HEK293 (cell line): ENCODE measurements around the gene RCOR1.

Experiments used
- CTCF ChIA-PET: fragments of 350-600 bp; formaldehyde crosslinking; extraction: SDS; loops from one replicate; lab custom pipeline; 2021; ENCODE audit warnings: antibody characterized with exemption; lab: Yijun Ruan, JAX
- POLR2A ChIA-PET: fragments of 300-600 bp; formaldehyde crosslinking; extraction: SDS; loops from one replicate; lab custom pipeline; 2020; ENCODE audit warnings: antibody characterized with exemption, inconsistent platforms; lab: Yijun Ruan, JAX
- H3K27ac ChIP-seq: fragments of 200-500 bp; sonication (Bioruptor generic); 2 replicates; pipeline ENCODE4 v1.5.1; 2014; ENCODE audit warnings: low read depth, low read length, control low read depth, inconsistent platforms; ENCODE audit errors: extremely low read depth
- H3K36me3 ChIP-seq, 2 experiments: fragments of 200-500 bp in 1 of 2; sonication (Bioruptor generic) in 1 of 2; 1 replicate in 1 of 2; 2 replicates in 1 of 2; pipeline ENCODE4 v1.5.1; 2014 to 2017; ENCODE audit warnings: inconsistent platforms in 2 of 2, low read length in 2 of 2; ENCODE audit not compliant: control insufficient read depth in 2 of 2, insufficient read depth in 1 of 2
- H3K4me1 ChIP-seq: fragments of 200-500 bp; sonication (Bioruptor generic); 2 replicates; pipeline ENCODE4 v1.5.1; 2014; ENCODE audit warnings: mild to moderate bottlenecking, low read length, inconsistent platforms; ENCODE audit not compliant: control insufficient read depth, insufficient read depth
- H3K4me3 ChIP-seq: 2 replicates; pipeline ENCODE4 v1.5.1; 2011; ENCODE audit warnings: low read depth, mild to moderate bottlenecking, control low read depth, low read length, moderate library complexity
- H3K9me3 ChIP-seq: fragments of 200-500 bp; sonication (Bioruptor generic); 2 replicates; pipeline ENCODE4 v1.5.1; 2014; ENCODE audit warnings: low read depth, low read length, inconsistent platforms; ENCODE audit not compliant: control insufficient read depth, insufficient read depth
- EGR2 ChIP-seq: fragments of 450-650 bp; formaldehyde crosslinking; IDR thresholded peaks from 2 replicates; pipeline ENCODE4 v1.5.1; 2016; ENCODE audit warnings: low read depth, missing biosample characterization, missing genetic modification characterization
- ELK4 ChIP-seq: IDR thresholded peaks from 2 replicates; pipeline ENCODE4 v1.6.1; 2011; ENCODE audit warnings: mild to moderate bottlenecking, low read depth, low read length, borderline replicate concordance
- KLF17 ChIP-seq: fragments of 450-650 bp; formaldehyde crosslinking; IDR thresholded peaks from 2 replicates; pipeline ENCODE4 v1.5.1; 2016; ENCODE audit warnings: missing biosample characterization, missing genetic modification characterization
- MYNN ChIP-seq: fragments of 450-650 bp; formaldehyde crosslinking; IDR thresholded peaks from 2 replicates; pipeline ENCODE4 v1.5.1; 2016; ENCODE audit warnings: missing biosample characterization, missing genetic modification characterization, borderline replicate concordance
- ZBTB6 ChIP-seq: fragments of 450-650 bp; formaldehyde crosslinking; IDR thresholded peaks from 2 replicates; pipeline ENCODE4 v1.5.1; 2017; ENCODE audit warnings: missing biosample characterization, missing genetic modification characterization
- ZNF10 ChIP-seq: fragments of 450-650 bp; formaldehyde crosslinking; IDR thresholded peaks from 2 replicates; pipeline ENCODE4 v1.5.1; 2017; ENCODE audit warnings: missing biosample characterization, missing genetic modification characterization
- ZNF132 ChIP-seq: fragments of 450-650 bp; formaldehyde crosslinking; IDR thresholded peaks from 2 replicates; pipeline ENCODE4 v1.5.1; 2017; ENCODE audit warnings: missing biosample characterization, missing genetic modification characterization, borderline replicate concordance
- ZNF133 ChIP-seq: fragments of 450-650 bp; formaldehyde crosslinking; IDR thresholded peaks from 2 replicates; pipeline ENCODE4 v1.5.1; 2016; ENCODE audit warnings: missing biosample characterization, missing genetic modification characterization
- ZNF211 ChIP-seq: fragments of 450-650 bp; formaldehyde crosslinking; IDR thresholded peaks from 2 replicates; pipeline ENCODE4 v1.5.1; 2016; ENCODE audit warnings: low read depth, missing biosample characterization, missing genetic modification characterization
- ZNF23 ChIP-seq: fragments of 450-650 bp; formaldehyde crosslinking; IDR thresholded peaks from 2 replicates; pipeline ENCODE4 v1.5.1; 2016; ENCODE audit warnings: missing biosample characterization, missing genetic modification characterization, borderline replicate concordance
- ZNF274 ChIP-seq, 2 experiments: fragments of 200-500 bp in 1 of 2; fragments of 450-650 bp in 1 of 2; sonication (Bioruptor generic) in 1 of 2; formaldehyde crosslinking in 1 of 2; IDR thresholded peaks; 2 replicates each; pipeline versions ENCODE4 v1.5.1 to v1.6.1; 2014 to 2016; ENCODE audit warnings: borderline replicate concordance in 1 of 2, inconsistent platforms in 1 of 2, low read length in 1 of 2, missing biosample characterization in 1 of 2, missing genetic modification characterization in 1 of 2
- ZNF530 ChIP-seq: fragments of 450-650 bp; formaldehyde crosslinking; IDR thresholded peaks from 2 replicates; pipeline ENCODE4 v1.5.1; 2016; ENCODE audit warnings: low read depth, missing biosample characterization, missing genetic modification characterization
- ZNF560 ChIP-seq: fragments of 450-650 bp; formaldehyde crosslinking; IDR thresholded peaks from 2 replicates; pipeline ENCODE4 v1.5.1; 2017; ENCODE audit warnings: missing biosample characterization, missing genetic modification characterization, borderline replicate concordance
- ZNF585B ChIP-seq: fragments of 450-650 bp; formaldehyde crosslinking; IDR thresholded peaks from 2 replicates; pipeline ENCODE4 v1.5.1; 2016; ENCODE audit warnings: missing biosample characterization, missing genetic modification characterization
- ZNF624 ChIP-seq: fragments of 450-650 bp; formaldehyde crosslinking; IDR thresholded peaks from 2 replicates; pipeline ENCODE4 v1.5.1; 2017; ENCODE audit warnings: missing biosample characterization, missing genetic modification characterization
- ZNF768 ChIP-seq: fragments of 450-650 bp; formaldehyde crosslinking; IDR thresholded peaks from 2 replicates; pipeline ENCODE4 v1.5.1; 2018; ENCODE audit warnings: missing biosample characterization, mild to moderate bottlenecking, missing genetic modification characterization
- ZSCAN30 ChIP-seq: fragments of 450-650 bp; IDR thresholded peaks from 2 replicates; pipeline ENCODE4 v1.5.1; 2018; ENCODE audit warnings: missing biosample characterization, mild to moderate bottlenecking, missing genetic modification characterization, moderate library complexity
- TF ChIP-seq, protein P1 (sequence below): fragments of 450-650 bp; formaldehyde crosslinking; IDR thresholded peaks from 2 replicates; pipeline ENCODE4 v1.5.1; 2016; ENCODE audit warnings: missing biosample characterization, missing genetic modification characterization, borderline replicate concordance
- TF ChIP-seq, protein P2 (sequence below): fragments of 450-650 bp; formaldehyde crosslinking; conservative IDR thresholded peaks from 2 replicates; pipeline ENCODE4 v1.5.1; 2016; ENCODE audit warnings: low read depth, missing biosample characterization, missing genetic modification characterization

The RCOR1 gene

DNA sequence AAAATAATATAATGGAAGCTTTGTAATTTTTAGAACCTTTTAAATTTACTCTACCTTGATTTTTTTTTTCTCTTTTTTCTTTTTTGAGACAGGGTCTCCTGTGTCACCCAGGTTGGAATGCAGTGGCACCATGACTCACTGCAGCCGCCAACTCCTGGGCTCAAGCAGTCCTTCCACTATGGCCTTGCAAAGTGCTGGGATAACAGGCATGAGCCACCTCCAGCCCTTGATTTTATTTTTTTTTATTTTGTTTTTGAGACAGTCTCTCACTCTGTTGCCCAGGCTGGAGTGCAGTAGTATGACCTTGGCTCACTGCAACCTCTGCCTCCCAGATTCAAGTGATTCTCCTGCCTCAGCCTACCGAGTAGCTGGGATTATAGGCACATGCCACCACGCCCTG, 119.5 kb downstream of the RCOR1 start (continued):
- TF ChIP-seq, protein P1, sequence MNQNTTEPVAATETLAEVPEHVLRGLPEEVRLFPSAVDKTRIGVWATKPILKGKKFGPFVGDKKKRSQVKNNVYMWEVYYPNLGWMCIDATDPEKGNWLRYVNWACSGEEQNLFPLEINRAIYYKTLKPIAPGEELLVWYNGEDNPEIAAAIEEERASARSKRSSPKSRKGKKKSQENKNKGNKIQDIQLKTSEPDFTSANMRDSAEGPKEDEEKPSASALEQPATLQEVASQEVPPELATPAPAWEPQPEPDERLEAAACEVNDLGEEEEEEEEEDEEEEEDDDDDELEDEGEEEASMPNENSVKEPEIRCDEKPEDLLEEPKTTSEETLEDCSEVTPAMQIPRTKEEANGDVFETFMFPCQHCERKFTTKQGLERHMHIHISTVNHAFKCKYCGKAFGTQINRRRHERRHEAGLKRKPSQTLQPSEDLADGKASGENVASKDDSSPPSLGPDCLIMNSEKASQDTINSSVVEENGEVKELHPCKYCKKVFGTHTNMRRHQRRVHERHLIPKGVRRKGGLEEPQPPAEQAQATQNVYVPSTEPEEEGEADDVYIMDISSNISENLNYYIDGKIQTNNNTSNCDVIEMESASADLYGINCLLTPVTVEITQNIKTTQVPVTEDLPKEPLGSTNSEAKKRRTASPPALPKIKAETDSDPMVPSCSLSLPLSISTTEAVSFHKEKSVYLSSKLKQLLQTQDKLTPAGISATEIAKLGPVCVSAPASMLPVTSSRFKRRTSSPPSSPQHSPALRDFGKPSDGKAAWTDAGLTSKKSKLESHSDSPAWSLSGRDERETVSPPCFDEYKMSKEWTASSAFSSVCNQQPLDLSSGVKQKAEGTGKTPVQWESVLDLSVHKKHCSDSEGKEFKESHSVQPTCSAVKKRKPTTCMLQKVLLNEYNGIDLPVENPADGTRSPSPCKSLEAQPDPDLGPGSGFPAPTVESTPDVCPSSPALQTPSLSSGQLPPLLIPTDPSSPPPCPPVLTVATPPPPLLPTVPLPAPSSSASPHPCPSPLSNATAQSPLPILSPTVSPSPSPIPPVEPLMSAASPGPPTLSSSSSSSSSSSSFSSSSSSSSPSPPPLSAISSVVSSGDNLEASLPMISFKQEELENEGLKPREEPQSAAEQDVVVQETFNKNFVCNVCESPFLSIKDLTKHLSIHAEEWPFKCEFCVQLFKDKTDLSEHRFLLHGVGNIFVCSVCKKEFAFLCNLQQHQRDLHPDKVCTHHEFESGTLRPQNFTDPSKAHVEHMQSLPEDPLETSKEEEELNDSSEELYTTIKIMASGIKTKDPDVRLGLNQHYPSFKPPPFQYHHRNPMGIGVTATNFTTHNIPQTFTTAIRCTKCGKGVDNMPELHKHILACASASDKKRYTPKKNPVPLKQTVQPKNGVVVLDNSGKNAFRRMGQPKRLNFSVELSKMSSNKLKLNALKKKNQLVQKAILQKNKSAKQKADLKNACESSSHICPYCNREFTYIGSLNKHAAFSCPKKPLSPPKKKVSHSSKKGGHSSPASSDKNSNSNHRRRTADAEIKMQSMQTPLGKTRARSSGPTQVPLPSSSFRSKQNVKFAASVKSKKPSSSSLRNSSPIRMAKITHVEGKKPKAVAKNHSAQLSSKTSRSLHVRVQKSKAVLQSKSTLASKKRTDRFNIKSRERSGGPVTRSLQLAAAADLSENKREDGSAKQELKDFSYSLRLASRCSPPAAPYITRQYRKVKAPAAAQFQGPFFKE (tag by site-specific recombination) = no peak
- TF ChIP-seq, all 188 proteins: peak for 0

DNA sequence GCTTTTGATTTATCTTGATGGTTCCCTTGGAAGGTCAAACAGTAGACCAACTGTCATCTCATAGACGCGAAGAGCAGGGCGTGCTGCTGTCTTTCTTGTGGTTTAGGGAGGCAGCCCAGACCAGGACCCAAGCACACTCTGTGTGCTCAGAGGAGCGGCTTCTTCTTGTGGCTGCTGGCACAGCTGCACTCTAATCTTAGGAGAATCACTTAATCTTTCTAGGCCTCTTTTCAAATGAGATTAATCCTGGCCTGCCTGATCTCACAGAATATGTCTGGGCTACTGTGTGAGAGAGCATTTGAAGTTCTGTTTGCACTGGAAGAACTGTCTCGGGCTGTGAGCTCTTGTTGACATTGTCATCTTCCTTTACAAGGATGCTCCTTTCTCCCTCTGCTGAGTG, 124.8 kb downstream of the RCOR1 start:
- POLR2A ChIA-PET = no interaction called here
- CTCF ChIA-PET = interaction anchor here (0.7 kb wide), 1 partner anchor 18 kb away, joined by 3 read pairs; no protein-coding TSS in a partner anchor
- Histone ChIP-seq H3K4me3 (no peak overlapping the region), H3K9me3 (no peaks in the 10 kb centered on the region), H3K36me3 (peaks cover 13 to 48% of the 10 kb centered on the region in 2 experiments), H3K4me1 (no peaks in the 10 kb centered on the region), H3K27ac (no peak overlapping the region)
- no peak for TF ChIP-seq ZNF132 (tag by site-specific recombination)
- no peak for TF ChIP-seq EGR2 (tag by site-specific recombination)
- TF ChIP-seq, protein P2, sequence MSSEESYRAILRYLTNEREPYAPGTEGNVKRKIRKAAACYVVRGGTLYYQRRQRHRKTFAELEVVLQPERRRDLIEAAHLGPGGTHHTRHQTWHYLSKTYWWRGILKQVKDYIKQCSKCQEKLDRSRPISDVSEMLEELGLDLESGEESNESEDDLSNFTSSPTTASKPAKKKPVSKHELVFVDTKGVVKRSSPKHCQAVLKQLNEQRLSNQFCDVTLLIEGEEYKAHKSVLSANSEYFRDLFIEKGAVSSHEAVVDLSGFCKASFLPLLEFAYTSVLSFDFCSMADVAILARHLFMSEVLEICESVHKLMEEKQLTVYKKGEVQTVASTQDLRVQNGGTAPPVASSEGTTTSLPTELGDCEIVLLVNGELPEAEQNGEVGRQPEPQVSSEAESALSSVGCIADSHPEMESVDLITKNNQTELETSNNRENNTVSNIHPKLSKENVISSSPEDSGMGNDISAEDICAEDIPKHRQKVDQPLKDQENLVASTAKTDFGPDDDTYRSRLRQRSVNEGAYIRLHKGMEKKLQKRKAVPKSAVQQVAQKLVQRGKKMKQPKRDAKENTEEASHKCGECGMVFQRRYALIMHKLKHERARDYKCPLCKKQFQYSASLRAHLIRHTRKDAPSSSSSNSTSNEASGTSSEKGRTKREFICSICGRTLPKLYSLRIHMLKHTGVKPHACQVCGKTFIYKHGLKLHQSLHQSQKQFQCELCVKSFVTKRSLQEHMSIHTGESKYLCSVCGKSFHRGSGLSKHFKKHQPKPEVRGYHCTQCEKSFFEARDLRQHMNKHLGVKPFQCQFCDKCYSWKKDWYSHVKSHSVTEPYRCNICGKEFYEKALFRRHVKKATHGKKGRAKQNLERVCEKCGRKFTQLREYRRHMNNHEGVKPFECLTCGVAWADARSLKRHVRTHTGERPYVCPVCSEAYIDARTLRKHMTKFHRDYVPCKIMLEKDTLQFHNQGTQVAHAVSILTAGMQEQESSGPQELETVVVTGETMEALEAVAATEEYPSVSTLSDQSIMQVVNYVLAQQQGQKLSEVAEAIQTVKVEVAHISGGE (tag by site-specific recombination) = no peak
- no peak for TF ChIP-seq ZNF133 (tag by site-specific recombination)
- TF ChIP-seq MYNN = no peak
- no peak for TF ChIP-seq KLF17 (tag by site-specific recombination)
- TF ChIP-seq ZNF274 (IDR thresholded peaks at IDR 0.05; ENCODE audit: low read length) = no peak
- no peak for TF ChIP-seq ZNF274 (tag by site-specific recombination; IDR thresholded peaks at IDR 0.05; ENCODE audit: borderline replicate concordance)
- TF ChIP-seq ZNF23 (tag by site-specific recombination) = no peak
- TF ChIP-seq ZNF768 (tag by site-specific recombination) = no peak
- TF ChIP-seq ZNF585B (tag by site-specific recombination) = no peak
- TF ChIP-seq ZNF10 (tag by site-specific recombination) = no peak
- TF ChIP-seq ZNF211 (tag by site-specific recombination) = no peak
- TF ChIP-seq ZSCAN30 = no peak
- TF ChIP-seq ELK4 = no peak
- TF ChIP-seq ZNF624 (tag by site-specific recombination) = no peak
- no peak for TF ChIP-seq ZNF560 (tag by site-specific recombination)
- no peak for TF ChIP-seq ZBTB6 (tag by site-specific recombination)
- no peak for TF ChIP-seq ZNF530 (tag by site-specific recombination)
